AG08396 (cell line): ENCODE data around the gene KCNJ5.

Experiments used
- DNase-seq: peaks from one replicate; pipeline ENCODE4 v3.0.0; 2012; ENCODE audit warnings: low spot score, mixed read lengths

Gene KCNJ5

DNA sequence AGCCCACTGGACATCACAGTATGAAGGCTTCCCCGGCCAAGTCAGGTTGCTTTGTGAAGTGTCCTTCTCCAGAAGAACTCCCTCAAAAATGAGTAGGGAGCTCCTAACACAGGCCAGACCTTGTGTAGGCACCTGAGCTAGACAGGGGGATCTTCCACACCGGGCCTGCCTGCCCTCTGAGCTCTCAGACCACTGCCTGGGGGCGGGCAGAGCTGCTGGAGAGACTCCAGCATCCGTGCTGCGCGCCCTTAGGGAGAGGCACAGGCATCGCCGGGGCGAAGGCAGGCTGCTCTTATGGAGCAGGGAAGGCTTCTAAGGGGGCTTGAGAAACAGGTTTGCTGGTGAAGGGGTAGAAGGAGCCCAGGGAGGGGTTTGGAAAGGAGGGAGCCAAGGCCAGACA, 4.4 kb downstream of the KCNJ5 start:
- no peak for DNase-seq

DNA sequence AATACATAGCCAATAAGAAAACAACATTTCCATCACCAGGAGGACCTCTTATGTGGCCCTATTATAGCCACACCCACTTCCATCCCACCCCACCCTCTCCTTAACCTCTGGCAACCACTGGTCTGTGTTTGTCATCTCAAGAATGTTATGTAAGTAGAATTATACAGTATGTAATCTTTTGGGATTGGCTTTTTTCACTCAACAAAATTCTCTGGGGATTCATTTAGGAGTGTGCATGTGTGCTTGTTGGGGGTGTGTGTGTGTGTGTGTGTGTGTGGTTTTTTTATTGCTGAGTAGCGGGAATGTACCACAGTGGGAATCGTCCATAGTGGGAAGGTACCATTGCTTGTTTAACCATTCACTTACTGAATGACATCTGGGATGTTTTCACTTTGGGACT, 5.2 kb downstream of the KCNJ5 start:
- no peak for DNase-seq

GRCh38 chr11:128897826-128898225, 6.7 kb downstream of the KCNJ5 start:
- DNase-seq, result no peak

GRCh38 chr11:128898580-128899344, 7.6 kb downstream of the KCNJ5 start:
- DNase-seq, result peak; percentile 30

DNA sequence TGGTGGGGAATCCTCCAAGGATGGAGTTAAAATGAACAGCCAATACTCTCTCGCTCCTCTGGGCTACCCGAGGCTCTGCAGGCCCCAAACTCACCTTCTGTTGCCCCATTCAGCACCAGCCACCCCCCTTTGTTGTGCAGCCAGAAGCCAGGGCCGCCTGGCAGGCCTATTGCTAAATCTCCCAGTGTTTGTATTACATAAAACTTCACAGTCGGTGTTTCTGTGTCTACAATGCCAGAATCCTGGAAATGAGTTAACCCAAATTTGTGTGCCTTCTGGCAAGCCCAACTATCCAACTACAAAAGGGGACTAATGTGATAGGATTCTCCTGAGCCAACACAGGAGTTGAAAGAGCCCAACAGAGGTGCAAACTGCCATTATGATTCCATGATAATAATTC, 9.3 kb downstream of the KCNJ5 start:
- DNase-seq, result no peak

- no peak for DNase-seq
Observed at GRCh38 chr11:128901653-128902514, 10.7 kb downstream of the KCNJ5 start.

- peak; percentile 64 for DNase-seq
Observed at GRCh38 chr11:128902515-128903066, 11.4 kb downstream of the KCNJ5 start.

DNA sequence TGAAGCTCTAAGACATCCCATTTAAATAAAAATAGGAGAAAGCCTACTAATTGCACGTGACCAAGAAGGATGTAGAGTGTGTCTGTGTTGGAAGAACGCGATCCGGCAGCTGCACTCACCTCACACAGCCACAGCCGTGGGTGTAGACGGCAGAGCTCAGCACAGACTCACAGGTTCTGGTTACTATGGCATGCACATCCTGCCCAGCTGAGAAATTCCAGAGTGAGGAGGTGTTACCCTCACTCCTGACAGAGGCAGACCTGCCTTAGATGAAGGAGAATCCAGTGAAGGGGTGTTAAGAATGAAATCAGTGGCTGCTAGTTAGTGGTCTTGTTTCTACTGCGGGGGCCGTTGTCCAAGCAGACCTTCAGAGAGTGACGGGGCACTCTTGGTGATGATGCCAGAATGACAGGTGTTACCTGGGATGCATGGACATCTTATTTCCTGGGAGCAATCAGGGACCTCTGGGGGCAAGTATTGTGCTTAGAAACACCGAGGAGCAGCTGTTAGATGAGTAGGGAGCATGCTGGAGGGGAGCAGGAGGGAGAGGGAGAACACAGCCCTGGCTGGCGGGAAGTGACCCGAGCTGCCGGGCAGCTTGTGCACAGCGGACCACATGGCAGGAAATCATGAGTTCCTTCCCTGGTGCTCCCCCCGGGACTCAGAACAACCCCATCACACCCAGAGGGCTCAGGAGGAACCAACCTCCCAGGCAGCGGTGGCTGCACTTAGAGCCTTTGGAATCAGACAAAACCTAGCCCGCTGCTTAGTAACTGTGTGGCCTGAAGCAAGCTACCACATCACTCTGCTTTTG, 12.3 kb downstream of the KCNJ5 start:
- no peak for DNase-seq

DNA sequence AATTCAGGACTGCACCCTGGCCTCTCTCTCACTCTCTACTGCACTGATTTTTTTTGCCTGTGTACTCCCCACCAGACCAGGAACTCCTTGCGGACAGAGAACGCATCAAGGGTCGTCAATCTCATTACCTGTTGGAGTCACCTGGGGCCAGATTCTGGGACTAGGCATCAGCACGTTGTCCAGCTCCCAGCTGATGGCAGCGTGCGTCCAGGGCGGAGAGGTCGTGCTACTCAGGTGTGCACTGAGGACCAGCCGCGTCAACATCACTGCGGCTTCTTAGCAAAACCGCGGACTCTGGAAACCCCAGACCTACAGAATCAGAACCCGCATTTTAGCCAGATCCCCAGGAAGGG, 13.1 kb downstream of the KCNJ5 start:
- no peak for DNase-seq

DNA sequence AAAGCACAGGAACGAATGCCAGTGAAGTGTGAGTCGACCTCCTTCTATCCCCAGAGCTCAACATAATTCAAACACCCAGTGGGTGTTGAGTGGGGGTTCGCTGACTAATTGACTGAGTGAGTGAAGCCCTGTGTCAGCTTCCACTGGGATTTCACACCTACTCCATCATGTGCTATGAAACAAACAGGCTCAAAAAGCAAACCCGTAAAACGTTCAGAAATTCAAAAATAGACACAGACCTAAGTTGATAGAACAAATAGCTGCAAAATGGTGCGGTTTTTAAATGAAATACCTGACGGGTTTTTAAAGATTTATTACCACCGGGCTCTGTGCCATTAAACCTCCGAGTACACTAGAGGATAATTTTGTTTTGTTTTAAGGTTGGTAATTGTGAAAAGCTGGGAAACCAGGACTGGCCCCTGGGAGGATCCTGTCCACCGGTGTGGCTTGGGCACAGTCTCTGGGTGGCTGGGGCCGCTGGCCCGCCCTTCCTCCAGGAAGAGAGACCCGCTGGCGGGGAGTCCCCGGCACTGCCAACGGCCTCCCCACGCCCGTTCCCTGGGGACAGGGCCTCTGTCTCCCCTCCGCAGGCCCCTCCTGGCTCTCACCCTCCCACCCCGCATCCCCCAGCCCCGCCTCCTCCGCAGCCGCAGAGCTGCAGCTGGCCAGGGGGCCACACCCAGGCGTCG, 13.6 kb downstream of the KCNJ5 start:
- DNase-seq, result peak; percentile 41

DNA sequence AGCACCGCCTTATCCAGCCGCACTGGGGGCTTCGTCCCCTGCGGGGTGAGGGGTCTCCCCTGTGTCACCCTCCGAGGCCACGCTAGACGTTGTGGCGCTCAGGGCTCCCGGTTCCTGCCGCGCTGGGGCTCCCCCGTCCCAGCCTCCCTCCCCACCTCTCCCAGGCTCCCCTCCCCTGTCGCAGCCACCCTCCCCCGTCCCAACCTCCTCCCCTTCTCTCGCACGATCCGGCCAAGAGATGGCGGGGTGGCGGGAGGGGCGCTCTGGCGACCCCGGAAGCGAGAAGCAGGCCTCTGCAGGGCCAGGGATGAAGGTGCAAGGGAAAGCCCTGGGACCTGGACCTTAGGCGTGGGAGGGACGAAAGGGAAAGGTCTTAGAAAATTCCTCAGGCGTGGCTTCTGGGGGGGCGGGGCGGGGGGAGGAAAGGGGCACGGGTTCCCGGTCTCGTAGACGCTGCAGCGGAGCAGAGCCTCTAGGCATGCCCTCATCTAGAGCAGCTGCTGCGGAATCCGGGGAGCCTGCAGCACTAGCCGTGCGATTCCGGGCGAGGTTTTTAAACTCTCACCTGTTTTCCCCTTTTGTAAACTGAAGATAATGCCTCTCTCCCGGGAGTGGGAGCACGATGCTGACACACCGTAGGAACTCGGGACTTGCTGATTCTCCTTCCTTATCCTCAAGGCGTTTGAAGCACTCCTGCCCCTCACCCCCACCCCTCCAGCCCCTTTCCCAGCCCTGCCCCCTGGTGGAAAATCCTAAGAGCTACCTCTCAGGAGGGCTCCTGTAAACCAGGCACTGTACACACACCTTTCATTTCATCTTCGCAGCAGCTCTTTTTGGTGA, 14.4 kb downstream of the KCNJ5 start:
- peak; percentile 66 for DNase-seq

DNA sequence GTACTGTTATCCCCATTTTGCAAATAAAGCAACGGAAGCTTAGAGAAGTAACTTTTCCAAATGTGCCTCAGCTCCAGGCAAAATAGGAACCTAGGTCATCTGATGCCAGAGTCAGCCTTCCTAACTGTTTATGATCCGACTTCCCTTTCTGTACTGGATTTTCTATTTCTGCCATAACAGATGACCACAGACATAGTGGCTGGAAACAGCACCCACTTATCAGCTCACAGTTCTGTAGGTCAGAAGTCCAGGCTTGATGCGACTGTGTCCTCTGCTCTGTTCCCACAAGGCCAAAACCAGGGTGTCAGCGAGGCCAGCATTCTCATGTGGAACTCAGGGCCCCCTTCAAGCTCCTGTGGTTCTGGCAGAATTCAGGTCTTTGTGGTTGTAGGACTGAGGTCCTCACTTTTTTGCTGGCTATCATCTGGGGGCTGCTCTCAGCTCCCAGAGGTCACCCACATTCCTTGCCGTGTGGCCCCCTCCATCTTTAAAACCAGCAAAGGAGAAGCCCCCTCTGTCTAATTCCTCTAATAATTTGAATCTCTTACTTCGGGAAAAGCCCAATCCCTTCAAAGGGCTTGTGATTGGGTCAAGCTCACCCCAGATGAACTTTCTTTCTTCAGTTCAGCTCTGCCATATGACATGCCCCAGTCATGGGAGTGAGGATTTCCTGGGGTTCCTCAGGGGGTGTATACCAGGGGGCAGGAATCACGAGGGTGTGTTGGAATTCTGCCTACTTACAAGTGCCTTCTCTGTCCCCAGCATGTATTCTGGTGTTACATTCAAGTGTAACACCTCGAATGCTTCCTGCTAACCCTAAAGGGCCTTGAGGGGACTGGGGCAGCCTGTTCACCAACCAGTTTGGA, 15.3 kb downstream of the KCNJ5 start:
- no peak for DNase-seq

DNA sequence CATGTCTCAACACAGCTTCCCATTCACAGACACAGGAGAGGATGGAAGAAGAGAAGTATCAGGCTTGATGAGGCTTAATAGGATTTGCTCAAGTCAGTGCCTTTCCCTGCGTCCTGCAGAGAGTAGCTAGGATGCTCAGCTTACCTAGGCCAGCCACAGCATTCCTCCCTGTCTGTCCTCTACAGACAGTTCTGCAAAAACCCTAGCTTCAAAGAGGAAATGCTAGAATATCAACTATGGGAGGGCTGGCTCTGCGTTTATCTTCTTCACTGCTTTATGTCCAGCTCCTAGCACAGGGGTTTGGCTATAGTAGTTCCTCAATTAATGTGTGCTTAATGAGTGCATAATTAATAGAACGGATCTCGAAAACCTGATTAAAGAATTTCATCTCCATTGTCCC, 16.4 kb downstream of the KCNJ5 start:
- DNase-seq, result no peak

GRCh38 chr11:128908391-128909246, 17.5 kb downstream of the KCNJ5 start:
- peak; percentile 84 for DNase-seq

- no peak for DNase-seq
Observed at GRCh38 chr11:128909438-128910125, 18.4 kb downstream of the KCNJ5 start.

DNA sequence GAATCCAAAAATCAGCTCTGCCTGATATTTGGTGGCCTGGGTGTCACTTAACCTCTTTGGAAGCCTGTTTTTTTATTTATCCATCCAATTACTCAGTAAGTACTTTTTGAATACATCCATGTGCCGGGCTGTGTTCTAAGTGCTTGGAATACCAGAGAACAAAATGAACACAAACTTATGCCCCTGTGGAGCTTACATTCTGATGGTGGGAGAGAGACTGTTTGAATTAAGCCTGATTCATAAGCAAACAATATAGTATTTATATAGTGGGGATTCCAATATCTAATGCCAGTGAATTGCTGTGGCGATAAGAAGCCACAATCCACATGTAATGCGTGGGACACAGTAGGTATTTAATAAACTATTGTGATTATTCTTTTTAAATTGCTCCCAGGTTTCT, 19.4 kb downstream of the KCNJ5 start:
- DNase-seq, result no peak

DNA sequence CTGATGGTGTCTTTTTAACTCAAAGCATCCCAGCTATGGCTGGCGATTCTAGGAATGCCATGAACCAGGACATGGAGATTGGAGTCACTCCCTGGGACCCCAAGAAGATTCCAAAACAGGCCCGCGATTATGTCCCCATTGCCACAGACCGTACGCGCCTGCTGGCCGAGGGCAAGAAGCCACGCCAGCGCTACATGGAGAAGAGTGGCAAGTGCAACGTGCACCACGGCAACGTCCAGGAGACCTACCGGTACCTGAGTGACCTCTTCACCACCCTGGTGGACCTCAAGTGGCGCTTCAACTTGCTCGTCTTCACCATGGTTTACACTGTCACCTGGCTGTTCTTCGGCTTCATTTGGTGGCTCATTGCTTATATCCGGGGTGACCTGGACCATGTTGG, 20.1 kb downstream of the KCNJ5 start:
- no peak for DNase-seq

DNA sequence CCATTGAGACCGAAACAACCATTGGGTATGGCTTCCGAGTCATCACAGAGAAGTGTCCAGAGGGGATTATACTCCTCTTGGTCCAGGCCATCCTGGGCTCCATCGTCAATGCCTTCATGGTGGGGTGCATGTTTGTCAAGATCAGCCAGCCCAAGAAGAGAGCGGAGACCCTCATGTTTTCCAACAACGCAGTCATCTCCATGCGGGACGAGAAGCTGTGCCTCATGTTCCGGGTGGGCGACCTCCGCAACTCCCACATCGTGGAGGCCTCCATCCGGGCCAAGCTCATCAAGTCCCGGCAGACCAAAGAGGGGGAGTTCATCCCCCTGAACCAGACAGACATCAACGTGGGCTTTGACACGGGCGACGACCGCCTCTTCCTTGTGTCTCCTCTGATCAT, 20.5 kb downstream of the KCNJ5 start:
- no peak for DNase-seq
